ENCODE results near the gene SHROOM3.
"Not testable (repeated sequence)": the region's sequence is repeated elsewhere in the genome, so short reads cannot be mapped to it uniquely, and the experiment has no call there.

SHROOM3 gene

DNA sequence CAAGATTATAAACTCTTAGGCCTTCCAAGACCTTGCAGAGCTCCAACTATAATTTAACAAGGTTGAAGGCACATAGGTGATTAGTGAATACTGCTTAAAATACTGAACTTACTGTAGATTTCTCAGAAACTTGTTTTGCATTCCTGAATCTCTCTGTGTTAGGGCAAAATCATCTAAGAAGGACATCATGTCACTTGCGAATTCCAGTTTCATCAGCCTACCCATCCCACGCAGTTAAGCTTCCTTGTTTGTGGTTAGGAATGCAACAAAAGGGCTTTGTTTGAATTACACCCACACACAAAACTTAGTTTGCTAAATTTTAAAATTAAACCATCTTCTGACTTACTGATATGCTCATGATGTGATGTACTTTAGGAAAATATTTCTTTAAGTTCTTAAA is 288.9 kb downstream of the SHROOM3 start:
- DNase-seq (ENCODE audit: low spot score): peak; percentile 93

DNA sequence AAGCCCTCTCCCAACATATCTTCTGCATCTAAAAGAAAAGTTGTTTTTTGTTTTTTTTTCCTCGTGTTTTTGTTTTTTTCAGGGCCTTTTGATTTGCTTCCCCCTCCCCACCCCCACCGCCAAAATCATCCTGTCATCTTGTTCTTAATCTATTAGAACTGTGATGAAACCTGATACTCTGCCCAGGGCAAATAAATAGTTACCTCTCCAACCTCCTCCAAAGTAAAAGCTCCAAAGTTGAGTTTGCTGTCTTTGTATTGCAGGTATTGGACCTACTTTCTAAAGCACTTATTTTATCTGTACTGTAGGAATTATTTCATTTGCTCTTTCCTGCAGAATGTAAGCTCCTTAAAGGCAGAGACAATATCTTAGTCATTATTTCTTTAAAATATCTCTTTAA is 290.0 kb downstream of the SHROOM3 start:
- no peak for DNase-seq (ENCODE audit: low spot score)

DNA sequence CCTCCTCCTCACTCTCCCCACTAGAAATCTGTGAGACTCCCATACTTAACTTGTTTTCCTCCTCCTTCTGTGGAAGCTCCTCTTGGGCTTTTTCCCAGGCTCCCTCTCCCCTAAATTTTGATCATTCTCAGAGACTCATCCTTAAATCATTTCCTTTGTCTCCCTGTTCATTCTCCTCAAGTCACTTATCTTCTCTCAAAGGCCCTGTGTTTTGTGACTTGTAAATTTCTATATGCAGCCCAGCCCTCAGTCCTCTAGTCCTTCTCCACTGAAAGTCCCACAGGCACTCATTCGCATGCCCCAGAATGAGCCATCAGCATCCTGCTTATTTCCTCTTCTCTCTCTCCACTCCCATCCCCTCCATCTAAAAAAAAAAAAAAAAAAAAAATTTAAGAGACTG is 291.1 kb downstream of the SHROOM3 start:
- no peak for DNase-seq (ENCODE audit: low spot score)

DNA sequence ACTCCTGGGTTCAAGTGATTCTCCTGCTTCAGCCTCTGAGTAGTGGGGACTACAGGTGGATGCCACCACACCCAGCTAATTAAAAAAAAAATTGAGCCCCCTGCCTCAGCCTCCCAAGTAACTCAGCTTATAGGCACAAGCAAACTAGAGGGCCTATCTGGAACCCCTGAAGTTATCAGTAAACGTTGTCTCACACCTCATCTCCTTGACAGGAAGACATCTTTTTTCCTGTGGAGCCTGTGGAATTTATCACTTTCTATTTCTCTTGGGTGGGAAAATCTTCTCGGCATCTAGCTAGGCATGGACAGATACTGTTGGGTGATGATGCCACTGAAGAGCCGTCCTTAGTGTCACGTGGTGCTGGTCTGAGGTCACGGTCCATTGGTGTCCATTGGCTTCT is 291.6 kb downstream of the SHROOM3 start:
- no peak for DNase-seq (ENCODE audit: low spot score)

DNA sequence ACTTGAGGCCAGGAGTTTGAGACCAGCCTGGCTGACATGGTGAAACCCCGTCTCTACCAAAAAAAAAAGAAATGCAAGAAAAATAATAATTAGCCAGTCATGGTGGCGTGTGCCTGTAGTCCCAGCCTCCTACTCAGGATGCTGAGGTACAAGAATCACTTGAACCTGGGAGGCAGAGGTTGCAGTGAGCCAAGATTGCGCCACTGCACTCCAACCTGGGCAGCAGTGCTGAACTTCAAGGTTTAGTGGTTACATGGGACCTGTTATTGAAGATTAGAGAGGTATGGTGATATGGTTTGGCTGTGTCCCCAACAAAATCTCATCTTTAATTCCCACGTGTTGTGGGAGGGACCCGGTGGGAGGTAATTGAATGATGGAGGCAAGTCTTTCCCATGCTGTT is 292.9 kb downstream of the SHROOM3 start:
- DNase-seq (ENCODE audit: low spot score): not testable (repeated sequence)

GRCh38 chr4:76729460-76729859 is 294.4 kb downstream of the SHROOM3 start:
- no peak for DNase-seq (ENCODE audit: low spot score)

- no peak for DNase-seq (ENCODE audit: low spot score)
Observed at GRCh38 chr4:76729980-76730379, 295.0 kb downstream of the SHROOM3 start.

DNA sequence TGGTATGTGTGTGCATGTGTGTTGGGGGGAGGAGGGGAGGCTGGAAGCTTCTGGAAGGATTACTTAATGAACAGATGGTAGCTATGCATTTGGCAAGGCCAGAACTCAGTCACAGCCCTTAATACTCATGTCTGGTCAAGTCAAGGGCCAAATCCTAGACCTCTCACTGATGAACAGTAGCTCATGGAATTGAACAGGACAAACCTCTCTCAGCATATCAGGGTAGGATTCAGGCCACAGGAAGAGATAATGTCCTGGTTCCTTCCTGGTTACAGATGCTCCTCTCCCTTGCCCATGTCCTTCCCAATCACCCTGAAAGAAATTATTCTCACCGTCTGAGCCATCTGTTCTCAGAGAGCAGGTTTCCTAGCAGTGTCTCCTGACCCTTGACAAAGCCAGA is 297.2 kb downstream of the SHROOM3 start:
- no peak for DNase-seq (ENCODE audit: low spot score)

GRCh38 chr4:76733068-76733771 is 298.2 kb downstream of the SHROOM3 start:
- no peak for DNase-seq (ENCODE audit: low spot score)

GRCh38 chr4:76736414-76736813 is 301.4 kb downstream of the SHROOM3 start:
- DNase-seq (ENCODE audit: low spot score): no peak

- DNase-seq (ENCODE audit: low spot score): no peak
Observed at GRCh38 chr4:76737180-76737579, 302.2 kb downstream of the SHROOM3 start.

- DNase-seq (ENCODE audit: low spot score): no peak
Observed at GRCh38 chr4:76737771-76738085, 302.7 kb downstream of the SHROOM3 start.

DNA sequence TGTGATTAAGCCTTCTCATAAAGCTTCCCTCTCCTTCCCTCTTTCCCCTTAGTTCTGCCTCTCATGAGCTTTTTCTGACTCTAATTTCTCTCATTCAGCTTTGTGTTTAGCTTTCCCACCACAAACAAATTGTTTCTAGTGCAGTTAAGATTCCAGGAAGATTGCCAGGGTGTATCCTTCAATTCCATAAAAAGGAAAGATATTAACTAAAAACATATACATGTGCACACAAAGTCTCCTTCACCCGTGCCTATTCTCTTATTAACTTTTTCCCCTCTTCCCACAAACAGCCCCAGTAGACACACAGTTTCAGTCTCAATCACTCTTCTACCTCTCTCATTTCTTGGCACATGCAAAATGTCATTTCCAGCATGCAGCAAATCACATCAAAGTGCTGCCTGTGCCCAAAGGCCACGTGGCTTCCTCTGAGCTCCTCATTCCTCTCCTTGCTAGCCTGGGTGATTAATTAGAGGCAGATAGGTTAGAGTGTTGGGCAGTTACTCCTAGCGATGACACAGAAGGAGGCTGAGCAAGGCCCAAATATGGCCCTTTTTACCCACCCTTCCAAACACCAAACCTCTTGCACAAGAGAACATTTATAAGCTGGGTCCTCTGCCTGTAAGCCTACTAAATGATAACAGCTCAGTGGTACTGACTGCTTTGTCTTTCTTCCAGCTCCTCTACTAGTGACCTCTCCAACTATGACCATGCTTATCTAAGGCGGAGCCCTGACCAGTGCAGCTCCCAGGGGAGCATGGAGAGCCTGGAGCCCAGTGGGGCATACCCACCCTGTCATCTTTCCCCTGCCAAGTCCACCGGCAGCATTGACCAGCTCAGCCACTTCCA is 303.3 kb downstream of the SHROOM3 start:
- DNase-seq (ENCODE audit: low spot score): no peak

- no peak for DNase-seq (ENCODE audit: low spot score)
Observed at GRCh38 chr4:76740192-76740591, 305.2 kb downstream of the SHROOM3 start.

GRCh38 chr4:76740866-76741662 is 306.0 kb downstream of the SHROOM3 start:
- DNase-seq (ENCODE audit: low spot score): no peak

DNA sequence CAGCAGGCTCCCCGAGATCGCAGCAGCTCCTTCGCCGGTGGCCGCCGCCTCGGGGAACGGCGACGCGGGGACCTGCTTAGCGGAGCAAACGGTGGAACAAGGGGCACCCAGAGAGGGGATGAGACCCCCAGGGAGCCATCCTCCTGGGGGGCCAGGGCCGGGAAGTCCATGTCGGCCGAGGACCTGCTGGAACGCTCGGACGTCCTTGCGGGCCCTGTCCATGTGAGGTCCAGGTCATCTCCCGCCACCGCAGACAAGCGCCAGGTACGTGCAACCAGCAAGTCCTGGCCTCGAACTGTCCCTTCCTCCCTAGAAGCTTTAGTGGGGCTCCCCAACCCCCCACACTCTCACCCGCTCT is 306.6 kb downstream of the SHROOM3 start:
- DNase-seq (ENCODE audit: low spot score): no peak

- DNase-seq (ENCODE audit: low spot score): no peak
Observed at GRCh38 chr4:76744241-76744921, 309.4 kb downstream of the SHROOM3 start.

DNA sequence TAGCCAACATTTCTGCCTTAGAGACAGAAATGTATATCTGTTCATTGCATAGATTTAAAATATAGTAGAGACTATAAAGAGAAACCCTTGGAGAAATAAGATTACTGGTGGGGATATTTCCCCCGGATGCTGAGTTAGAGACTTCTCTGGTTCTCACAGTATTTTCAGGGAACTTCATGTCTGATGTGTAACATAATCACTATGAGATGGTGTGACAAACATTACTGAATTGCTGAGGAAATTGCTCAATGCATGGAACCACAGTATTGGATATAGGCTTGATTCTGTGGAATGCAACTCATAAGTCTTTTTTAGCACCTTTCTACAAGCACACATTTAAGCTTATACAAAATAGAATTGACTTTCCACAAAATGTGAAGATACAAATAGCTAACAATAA is 310.2 kb downstream of the SHROOM3 start:
- no peak for DNase-seq (ENCODE audit: low spot score)

DNA sequence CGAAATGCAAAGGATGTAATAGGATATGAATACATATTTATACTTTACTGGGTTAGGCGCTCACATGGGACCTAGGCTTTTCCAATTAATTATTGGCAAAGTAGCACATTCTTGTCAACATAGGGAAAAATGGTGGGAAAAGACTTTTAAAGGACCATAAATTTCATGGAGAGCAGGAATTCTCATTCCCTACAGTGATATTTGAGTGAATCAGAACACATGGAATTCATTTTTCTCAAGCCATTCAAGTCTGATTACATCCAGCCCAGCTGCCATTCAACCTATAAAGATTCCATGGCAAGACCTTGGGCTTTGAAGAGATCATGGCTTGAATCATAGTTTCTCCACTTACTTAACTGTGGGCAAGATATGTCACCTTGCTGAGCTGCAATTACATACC is 312.5 kb downstream of the SHROOM3 start:
- no peak for DNase-seq (ENCODE audit: low spot score)

DNA sequence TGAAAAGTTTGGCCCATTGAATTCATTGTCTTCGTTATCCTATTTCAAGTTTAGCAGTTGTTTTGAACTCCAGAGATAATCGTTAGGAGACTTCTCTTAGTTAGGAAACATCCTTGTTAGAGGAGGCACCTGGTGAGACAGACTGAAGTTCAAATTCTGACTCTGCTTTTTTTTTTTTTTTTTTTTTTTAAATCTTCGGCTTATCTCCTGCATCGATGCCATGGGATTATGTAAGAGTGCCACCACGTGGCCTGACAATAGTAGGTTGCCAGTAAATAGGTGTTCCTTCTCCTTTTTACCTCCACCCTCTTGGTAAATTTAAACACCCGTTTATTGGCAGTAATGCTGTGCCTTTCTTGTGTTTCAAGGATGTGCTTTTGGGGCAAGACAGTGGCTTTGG is 313.6 kb downstream of the SHROOM3 start:
- peak; percentile 30 for DNase-seq (ENCODE audit: low spot score)

DNA sequence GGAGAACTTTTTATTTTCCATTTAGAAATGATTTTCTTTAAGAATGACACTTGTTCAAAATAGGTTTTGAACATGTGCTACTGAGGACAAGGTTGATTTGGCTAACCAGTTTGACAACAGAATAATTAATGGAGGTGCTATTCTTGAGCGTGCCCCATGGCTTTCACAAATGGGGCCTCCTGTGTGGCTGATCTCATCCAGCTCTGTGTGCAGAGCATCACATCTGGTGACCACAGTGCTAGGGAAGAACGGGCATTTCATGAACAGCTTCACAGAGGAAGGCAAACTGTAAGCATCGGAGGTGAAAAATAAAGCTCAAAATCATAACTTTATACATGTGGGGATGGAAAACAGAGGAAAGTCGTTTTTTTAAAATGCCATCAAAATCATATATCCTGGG is 314.3 kb downstream of the SHROOM3 start:
- no peak for DNase-seq (ENCODE audit: low spot score)

DNA sequence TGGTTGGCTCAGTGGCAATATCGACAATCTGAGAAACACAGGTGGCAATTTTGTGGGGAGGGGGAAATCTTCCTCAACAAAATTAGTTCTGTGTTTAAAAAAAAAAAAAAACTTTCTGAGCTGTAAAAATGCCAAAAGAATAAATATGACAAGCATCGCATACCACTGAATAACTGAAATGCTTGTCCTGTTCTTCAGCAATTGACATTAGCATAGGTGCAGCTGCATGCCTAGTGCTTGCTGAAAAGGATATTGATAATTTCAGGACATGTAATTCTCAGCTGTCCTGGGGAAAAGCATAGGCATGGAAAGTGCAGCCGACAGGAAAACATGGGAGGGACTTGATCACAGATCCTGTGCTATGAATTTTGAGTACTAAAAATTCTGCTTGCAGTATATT is 315.7 kb downstream of the SHROOM3 start:
- DNase-seq (ENCODE audit: low spot score): no peak
